Peyer's patch (tissue), 4 donors: ENCODE data around the gene KCNK10. TPM values are rescaled to one million over a fixed set of nuclear protein-coding genes. Genes with fewer than 3 reads are reported as not detected.

ENCODE experiments used
- DNase-seq, 3 donors: peaks; one replicate each; pipeline ENCODE4 v3.0.0-alpha.2; 2017 to 2019
- H3K27ac ChIP-seq, 4 donors: fragments of 200-600 bp; sonication (generic); one replicate each; pipeline ENCODE4 v1.5.1; 2016 to 2019
- H3K27me3 ChIP-seq, 2 donors: fragments of 200-600 bp; sonication (generic); one replicate each; pipeline ENCODE4 v1.5.1; 2019
- H3K36me3 ChIP-seq, 3 donors: fragments of 200-600 bp; sonication (generic); one replicate each; pipeline ENCODE4 v1.5.1; 2016 to 2019
- H3K4me1 ChIP-seq, 4 donors: fragments of 200-600 bp; sonication (generic); one replicate each; pipeline ENCODE4 v1.5.1; 2016 to 2019
- H3K4me3 ChIP-seq, 4 donors: fragments of 200-600 bp; sonication (generic); 1 replicate in 3 of 4; 2 replicates in 1 of 4; pipeline ENCODE4 v1.5.1; 2016 to 2019; ENCODE audit warnings: mild to moderate bottlenecking in 1 of 4
- H3K9me3 ChIP-seq, 4 donors: fragments of 200-600 bp; sonication (generic); one replicate each; pipeline ENCODE4 v1.5.1; 2016 to 2019; ENCODE audit warnings: mild to moderate bottlenecking in 1 of 4
- CTCF ChIP-seq, 6 experiments: fragments of 450-650 bp in 4 of 6; fragments of 200-600 bp in 2 of 6; sonication (generic) in 1 of 6; IDR thresholded peaks; one replicate each; pipeline ENCODE4 v1.5.1; 2017 to 2019; ENCODE audit warnings: antibody characterized with exemption in 6 of 6, mild to moderate bottlenecking in 3 of 6, moderate library complexity in 1 of 6
- POLR2A ChIP-seq, 2 donors: fragments of 450-650 bp; IDR thresholded peaks; one replicate each; pipeline ENCODE4 v1.5.1; 2017; ENCODE audit warnings: antibody characterized with exemption in 2 of 2, mild to moderate bottlenecking in 2 of 2, moderate library complexity in 2 of 2
- total RNA-seq, 4 donors: library from RNA; depleted of rRNA; stranded (reverse); fragments of >200 nt; gene quantifications; one replicate each; pipeline ENCODE4 v1.1.0, GENCODE V29; 2016

Gene KCNK10
- total RNA-seq, 4 donors from 2014 or later, result 0.70 to 9.9 (median 5.2) TPM

- Histone ChIP-seq H3K27me3 (no peaks in the 10 kb centered on the region), H3K4me3 (no peak overlapping the region), H3K36me3 (no peaks in the 10 kb centered on the region), H3K9me3 (no peaks in the 10 kb centered on the region), H3K27ac (no peak overlapping the region), H3K4me1 (no peaks in the 10 kb centered on the region)
- no peak for TF ChIP-seq CTCF (IDR thresholded peaks at IDR 0.05)
- TF ChIP-seq POLR2A (IDR thresholded peaks at IDR 0.05), result no peak
- DNase-seq, result no peak
These were observed 19.9 kb upstream of the KCNK10 start for GRCh38 chr14:88342980-88343379.

GRCh38 chr14:88340357-88340756, 17.3 kb upstream of the KCNK10 start:
- Histone ChIP-seq H3K9me3 (no peaks in the 10 kb centered on the region), H3K36me3 (no peaks in the 10 kb centered on the region), H3K4me3 (no peak overlapping the region), H3K4me1 (no peaks in the 10 kb centered on the region), H3K27me3 (no peaks in the 10 kb centered on the region), H3K27ac (no peak overlapping the region)
- TF ChIP-seq CTCF (IDR thresholded peaks at IDR 0.05) (no peak), POLR2A (IDR thresholded peaks at IDR 0.05) (no peak)
- DNase-seq, result no peak

- H3K27me3 ChIP-seq, result no peaks in the 10 kb centered on the region
- no peaks in the 10 kb centered on the region for H3K36me3 ChIP-seq
- H3K4me3 ChIP-seq, result no peak overlapping the region
- no peaks in the 10 kb centered on the region for H3K9me3 ChIP-seq
- TF ChIP-seq CTCF (IDR thresholded peaks at IDR 0.05) (no peak), POLR2A (IDR thresholded peaks at IDR 0.05) (no peak)
- no peak for DNase-seq
- H3K27ac ChIP-seq, result no peak overlapping the region
- H3K4me1 ChIP-seq, result no peaks in the 10 kb centered on the region
These were observed 10.0 kb upstream of the KCNK10 start for GRCh38 chr14:88333036-88333435.

GRCh38 chr14:88327497-88327896, 4.4 kb upstream of the KCNK10 start:
- peaks cover 0 to 11% of the 10 kb centered on the region in 2 donors for H3K27me3 ChIP-seq
- no peaks in the 10 kb centered on the region for H3K9me3 ChIP-seq
- no peak overlapping the region for H3K27ac ChIP-seq
- TF ChIP-seq POLR2A (IDR thresholded peaks at IDR 0.05) (no peak), CTCF (IDR thresholded peaks at IDR 0.05) (no peak)
- peaks cover 0 to 21% (median 6%) of the 10 kb centered on the region in 4 donors for H3K4me1 ChIP-seq
- no peaks in the 10 kb centered on the region for H3K36me3 ChIP-seq
- no peak overlapping the region for H3K4me3 ChIP-seq
- DNase-seq, result no peak

- peaks cover 0 to 23% (median 6%) of the 10 kb centered on the region in 4 donors for H3K4me1 ChIP-seq
- TF ChIP-seq POLR2A (IDR thresholded peaks at IDR 0.05), result no peak
- no peak for TF ChIP-seq CTCF (IDR thresholded peaks at IDR 0.05)
- H3K4me3 ChIP-seq, result no peak overlapping the region
- DNase-seq, result no peak
- peaks cover 0 to 11% of the 10 kb centered on the region in 2 donors for H3K27me3 ChIP-seq
- H3K9me3 ChIP-seq, result no peaks in the 10 kb centered on the region
- no peak overlapping the region for H3K27ac ChIP-seq
- no peaks in the 10 kb centered on the region for H3K36me3 ChIP-seq
These were observed 3.5 kb upstream of the KCNK10 start for GRCh38 chr14:88326352-88327103.
